HepG2 (cell line): ENCODE results near the gene SYMPK. TPM values are rescaled to one million over a fixed set of nuclear protein-coding genes. Genes with fewer than 3 reads are reported as not detected.
A peak's percentile ranks its signal among the peaks of the same experiment; 100 is the strongest.
"Not testable (repeated sequence)": the region's sequence is repeated elsewhere in the genome, so short reads cannot be mapped to it uniquely, and the experiment has no call there.

Source experiments
- ATAC-seq: fragments of 200-7000 bp; cut with Tn5 transposase; 3 replicates; pipeline ENCODE4 v1.9.1; 2020; ENCODE audit warnings: mild to moderate bottlenecking, moderate library complexity
- BruUV-seq: library from RNA; stranded (reverse); fragments of 400-500 nt; replicated peaks from 2 replicates; lab custom pipeline; 2021; lab: Mats Ljungman, UMichigan
- CTCF ChIA-PET: fragments of 300-600 bp; formaldehyde crosslinking; extraction: SDS; loops from one replicate; lab custom pipeline; 2021; ENCODE audit warnings: low total read pairs, inconsistent platforms, low intra/inter-chr PET ratio; lab: Yijun Ruan, JAX
- POLR2A ChIA-PET: fragments of 350-600 bp; sonication (Branson Sonifier 250); formaldehyde crosslinking; loops from one replicate; lab custom pipeline; 2020; ENCODE audit warnings: antibody characterized with exemption, inconsistent platforms; lab: Yijun Ruan, JAX
- DNase-seq: peaks from one replicate; pipeline ENCODE4 v3.0.0-alpha.2; 2015; ENCODE audit warnings: low spot score
- FAIRE-seq: peaks from 3 replicates; lab custom pipeline; 2011; peaks lifted over from hg19 to GRCh38; lab: Jason Lieb, UNC
- H2AFZ ChIP-seq: one replicate; pipeline ENCODE4 v1.6.1; 2011; ENCODE audit warnings: low read length, inconsistent platforms
- H3K27ac ChIP-seq: fragments of 300-600 bp; 3 replicates; pipeline ENCODE4 v1.8.0; 2011; ENCODE audit warnings: mixed run types, mild to moderate bottlenecking, mixed read lengths, low read length, inconsistent platforms; ENCODE audit not compliant: insufficient read depth; ENCODE audit errors: extremely low read length
- H3K27me3 ChIP-seq, 2 experiments: fragments of 200-600 bp in 1 of 2; 2 replicates in 1 of 2; 3 replicates in 1 of 2; pipeline versions ENCODE4 v1.6.0 to v1.8.0; 2011; ENCODE audit warnings: low read length in 2 of 2, mild to moderate bottlenecking in 2 of 2, moderate library complexity in 2 of 2, inconsistent platforms in 1 of 2; ENCODE audit not compliant: insufficient read depth in 2 of 2, control insufficient read depth in 1 of 2
- H3K36me3 ChIP-seq, 2 experiments: fragments of 200-600 bp in 1 of 2; replicated peaks in 1 of 2; 2 replicates in 1 of 2; 3 replicates in 1 of 2; pipeline versions ENCODE4 v1.5.1 to v1.8.0; 2011; ENCODE audit warnings: low read length in 2 of 2, inconsistent platforms in 1 of 2; ENCODE audit not compliant: insufficient read depth in 2 of 2, control insufficient read depth in 1 of 2
- H3K4me1 ChIP-seq: 2 replicates; pipeline ENCODE4 v1.5.1; 2012; ENCODE audit warnings: low read length, inconsistent platforms; ENCODE audit not compliant: insufficient read depth
- H3K4me2 ChIP-seq: 2 replicates; pipeline ENCODE4 v1.6.0; 2011; ENCODE audit warnings: low read depth, low read length, inconsistent platforms
- H3K4me3 ChIP-seq, 3 experiments: fragments of 200-600 bp in 1 of 3; sonication (generic), shearing (Covaris generic) in 1 of 3; replicated peaks in 1 of 3; 2 replicates each; pipeline ENCODE4 v1.5.1; 2011 to 2016; ENCODE audit warnings: low read length in 3 of 3, inconsistent platforms in 2 of 3, low read depth in 2 of 3, mild to moderate bottlenecking in 2 of 3, control low read depth in 1 of 3, mixed read lengths in 1 of 3; ENCODE audit not compliant: insufficient read depth in 1 of 3
- H3K79me2 ChIP-seq: one replicate; pipeline ENCODE4 v1.6.1; 2011; ENCODE audit warnings: low read length, inconsistent platforms; ENCODE audit not compliant: insufficient read depth
- H3K9ac ChIP-seq: 2 replicates; pipeline ENCODE4 v1.6.0; 2011; ENCODE audit warnings: mild to moderate bottlenecking, low read depth, low read length, inconsistent platforms; ENCODE audit not compliant: insufficient read depth
- H3K9me3 ChIP-seq: 2 replicates; pipeline ENCODE4 v1.5.1; 2012; ENCODE audit warnings: mild to moderate bottlenecking, low read length
- H4K20me1 ChIP-seq: 2 replicates; pipeline ENCODE4 v1.6.0; 2011; ENCODE audit warnings: inconsistent platforms, mild to moderate bottlenecking, low read length, moderate library complexity; ENCODE audit not compliant: insufficient read depth
- ARID2 ChIP-seq: sonication (generic); formaldehyde crosslinking; IDR thresholded peaks from 2 replicates; pipeline ENCODE4 v1.8.1; 2022; ENCODE audit warnings: mild to moderate bottlenecking, missing genetic modification reagents, borderline replicate concordance
- CREM ChIP-seq, 2 experiments: sonication (generic) in 1 of 2; formaldehyde crosslinking in 1 of 2; IDR thresholded peaks; 2 replicates each; pipeline versions ENCODE4 v1.4.0 to v1.6.1; 2016 to 2020; ENCODE audit warnings: antibody characterized with exemption in 1 of 2, mild to moderate bottlenecking in 1 of 2, missing genetic modification reagents in 1 of 2
- DNMT3B ChIP-seq: conservative IDR thresholded peaks from 2 replicates; pipeline ENCODE4 v1.6.1; 2016; ENCODE audit warnings: missing biosample characterization, control low read depth
- KDM1A ChIP-seq: IDR thresholded peaks from 2 replicates; pipeline ENCODE4 v1.6.1; 2016; ENCODE audit warnings: missing compliant biosample characterization
- PITX1 ChIP-seq: sonication (generic); formaldehyde crosslinking; IDR thresholded peaks from 2 replicates; pipeline ENCODE4 v1.5.1; 2020; ENCODE audit warnings: mild to moderate bottlenecking, missing genetic modification reagents
- ZBTB33 ChIP-seq: sonication (generic); formaldehyde crosslinking; IDR thresholded peaks from 2 replicates; pipeline ENCODE4 v1.4.0; 2020; ENCODE audit warnings: missing genetic modification reagents
- ZFX ChIP-seq: sonication (generic); formaldehyde crosslinking; IDR thresholded peaks from 2 replicates; pipeline ENCODE4 v1.4.0; 2020; ENCODE audit warnings: mild to moderate bottlenecking, low read depth, missing genetic modification reagents, moderate library complexity
- ZMYM2 ChIP-seq: sonication (generic); formaldehyde crosslinking; IDR thresholded peaks from 2 replicates; pipeline ENCODE4 v1.8.0; 2022; ENCODE audit warnings: mild to moderate bottlenecking, missing genetic modification reagents
- ZNF460 ChIP-seq: sonication (generic); formaldehyde crosslinking; IDR thresholded peaks from 2 replicates; pipeline ENCODE4 v1.5.1; 2020; ENCODE audit warnings: missing genetic modification reagents, mild to moderate bottlenecking, borderline replicate concordance
- ZNF687 ChIP-seq: sonication (generic); formaldehyde crosslinking; IDR thresholded peaks from 2 replicates; pipeline ENCODE4 v1.5.1; 2020; ENCODE audit warnings: mild to moderate bottlenecking, missing genetic modification reagents, moderate library complexity
- ZNF781 ChIP-seq: sonication (generic); formaldehyde crosslinking; IDR thresholded peaks from 2 replicates; pipeline ENCODE4 v1.5.1; 2020; ENCODE audit warnings: borderline replicate concordance, mild to moderate bottlenecking, missing genetic modification reagents; ENCODE audit errors: not compliant biosample characterization
- ZNF788 ChIP-seq: sonication (generic); formaldehyde crosslinking; IDR thresholded peaks from 2 replicates; pipeline ENCODE4 v1.5.0; 2020; ENCODE audit warnings: mild to moderate bottlenecking, missing genetic modification reagents, borderline replicate concordance
- WGBS: methylation state at CpG from one replicate; pipeline ENCODE4 v1.1.6; 2017; ENCODE audit warnings: low lambda C conversion rate; 5-methylcytosine and 5-hydroxymethylcytosine counted together
- in situ Hi-C: cut with HindIII; loops from 2 replicates; pipeline ENCODE4 v1.10.0; 2017; ENCODE audit warnings: low pct_unique_long_range_greater_than_20kb; ENCODE audit not compliant: extremely low pct_ligation_motif_present
- intact Hi-C: fragments of 100-400 bp; cut with micrococcal nuclease; formaldehyde crosslinking; loops from one replicate; pipeline ENCODE4 v1.10.0; 2022; ENCODE audit not compliant: unreplicated experiment
- polyA plus RNA-seq, 8 experiments: library from polyadenylated mRNA; depleted of rRNA in 3 of 8; stranded (reverse) in 7 of 8; unstranded in 1 of 8; fragments of >200 nt; fragmentation: Illumina TruSeq in 4 of 8; extraction: Trizol in 4 of 8; gene quantifications; 2 replicates each; pipeline versions ENCODE4 v1.2.1 to v1.2.3, GENCODE V29; 2011 to 2016; ENCODE audit warnings: low read depth in 4 of 8, missing spikeins in 1 of 8, mixed read lengths in 1 of 8; ENCODE audit not compliant: insufficient read depth in 1 of 8
- total RNA-seq, 5 experiments: library from RNA; depleted of rRNA; stranded (reverse); fragments of >200 nt; fragmentation: Illumina TruSeq; extraction: Trizol; gene quantifications; 2 replicates each; pipeline ENCODE4 v1.2.3, GENCODE V29; 2016; ENCODE audit warnings: low read depth in 1 of 5
- TF ChIP-seq, protein P1 (sequence below): sonication (generic); formaldehyde crosslinking; IDR thresholded peaks from 2 replicates; pipeline ENCODE4 v1.5.0; 2020; ENCODE audit warnings: mild to moderate bottlenecking, missing genetic modification reagents

The SYMPK gene
- total and polyA plus RNA-seq, 2 of the 13 experiments (the other 11 are each of a cell fraction or from before 2014, with no cell fraction given), result 21.9 to 55.7 TPM

DNA sequence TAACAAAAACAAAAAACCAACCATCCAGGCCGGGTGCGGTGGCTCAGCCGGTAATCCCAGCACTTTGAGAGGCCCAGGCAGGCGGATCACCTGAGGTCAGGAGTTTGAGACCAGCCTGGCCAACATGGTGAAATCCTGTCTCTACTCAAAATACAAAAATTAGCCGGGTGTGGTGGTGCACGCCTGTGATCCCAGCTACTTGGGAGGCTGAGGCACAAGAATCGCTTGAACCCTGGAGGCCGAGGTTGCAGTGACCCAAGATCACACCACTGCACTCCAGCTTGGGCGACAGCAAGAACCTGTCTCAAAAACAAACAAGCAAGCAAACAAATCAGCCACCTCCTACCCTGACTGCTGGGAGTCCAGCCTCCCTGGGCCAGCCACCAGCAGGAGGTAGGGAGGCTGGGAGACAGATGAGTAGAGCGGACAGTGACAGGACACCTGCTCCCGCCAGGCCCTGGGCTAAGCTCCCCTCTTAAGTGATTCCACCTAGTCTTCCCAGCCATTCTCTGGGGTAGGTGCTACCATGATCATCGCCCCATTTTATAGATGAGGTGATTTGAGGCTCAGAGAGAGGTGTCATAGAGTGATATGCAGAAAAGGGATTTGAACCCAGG, 33.1 kb upstream of the SYMPK start:
- H3K4me1 ChIP-seq, result peaks cover 49% of the 10 kb centered on the region
- FAIRE-seq; in situ Hi-C loops; TF ChIP-seq CREM (CRISPR knock-in tag; IDR thresholded peaks at IDR 0.05): not testable (repeated sequence)
- TF ChIP-seq ZNF788, result 0 out of 2 replicates have a peak, but pooled peaks have one; percentile 4
- TF ChIP-seq ZNF460 (CRISPR knock-in tag), result peak; percentile 98
- TF ChIP-seq ZNF781, result peak; percentile 4
- TF ChIP-seq PITX1, result peak; percentile 28; the same call in 1 of the 2 replicates
- TF ChIP-seq DNMT3B (CRISPR knock-in tag), result 0 out of 2 replicates have a peak, but pooled peaks have one; percentile 8
- peak; percentile 32; the same call in 1 of the 2 replicates for TF ChIP-seq ZBTB33 (CRISPR knock-in tag)
- TF ChIP-seq CREM (IDR thresholded peaks at IDR 0.05), result 0 out of 2 replicates have a peak, but pooled peaks have one; percentile 0
- TF ChIP-seq ARID2 (CRISPR knock-in tag), result 0 out of 2 replicates have a peak, but pooled peaks have one; percentile 2
- TF ChIP-seq ZFX (CRISPR knock-in tag), result peak; percentile 27; the same call in 1 of the 2 replicates
- 0 out of 2 replicates have a peak, but pooled peaks have one; percentile 23 for TF ChIP-seq KDM1A (CRISPR knock-in tag)
- TF ChIP-seq, protein P1, sequence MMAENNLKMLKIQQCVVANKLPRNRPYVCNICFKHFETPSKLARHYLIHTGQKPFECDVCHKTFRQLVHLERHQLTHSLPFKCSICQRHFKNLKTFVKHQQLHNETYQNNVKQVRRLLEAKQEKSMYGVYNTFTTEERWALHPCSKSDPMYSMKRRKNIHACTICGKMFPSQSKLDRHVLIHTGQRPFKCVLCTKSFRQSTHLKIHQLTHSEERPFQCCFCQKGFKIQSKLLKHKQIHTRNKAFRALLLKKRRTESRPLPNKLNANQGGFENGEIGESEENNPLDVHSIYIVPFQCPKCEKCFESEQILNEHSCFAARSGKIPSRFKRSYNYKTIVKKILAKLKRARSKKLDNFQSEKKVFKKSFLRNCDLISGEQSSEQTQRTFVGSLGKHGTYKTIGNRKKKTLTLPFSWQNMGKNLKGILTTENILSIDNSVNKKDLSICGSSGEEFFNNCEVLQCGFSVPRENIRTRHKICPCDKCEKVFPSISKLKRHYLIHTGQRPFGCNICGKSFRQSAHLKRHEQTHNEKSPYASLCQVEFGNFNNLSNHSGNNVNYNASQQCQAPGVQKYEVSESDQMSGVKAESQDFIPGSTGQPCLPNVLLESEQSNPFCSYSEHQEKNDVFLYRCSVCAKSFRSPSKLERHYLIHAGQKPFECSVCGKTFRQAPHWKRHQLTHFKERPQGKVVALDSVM (CRISPR knock-in tag), result peak; percentile 93
- peak; percentile 40 for TF ChIP-seq ZNF687 (CRISPR knock-in tag)
- 0 out of 2 replicates have a peak, but pooled peaks have one; percentile 7 for TF ChIP-seq ZMYM2 (CRISPR knock-in tag)

More for the DNA sequence above, 33.1 kb upstream of the SYMPK start:
- intact Hi-C loops, result loop anchor here (1.0 kb wide), 1 partner anchor 9 kb away; no protein-coding TSS in a partner anchor
- POLR2A ChIA-PET, result interaction anchor here (0.6 to 2.6 kb wide), 10 partner anchors 9 to 126 kb away, joined by 3 to 15 read pairs (median 5); partner anchors contain the start of genes CCDC61, DMWD, FOXA3 and IRF2BP1
- ATAC-seq, result peak; percentile 32
- DNase-seq, H4K20me1 ChIP-seq, H3K27me3 ChIP-seq, CTCF ChIA-PET, H2AFZ ChIP-seq, H3K9me3 ChIP-seq: not testable (repeated sequence)
- whole genome bisulfite sequencing, result 53% methylated on average over 11 of the region's 12 CpGs
- TSS peak; percentile 99 for BruUV-seq
- H3K36me3 ChIP-seq, result peaks cover 1 to 13% of the 10 kb centered on the region in 2 experiments; a peak in 3 of 5 replicates
- H3K79me2 ChIP-seq, result peaks cover 16% of the 10 kb centered on the region
- H3K27ac ChIP-seq, result peak overlapping the region; percentile 79
- H3K4me3 ChIP-seq, result peak overlapping the region in 1 of 3 experiments; percentile 45; a peak in 2 of 6 replicates
- peak overlapping the region; percentile 40 for H3K9ac ChIP-seq
- peak overlapping the region; percentile 50 for H3K4me2 ChIP-seq
